K562 (cell line): ENCODE measurements around the gene EPPIN. TPM values are rescaled to one million over a fixed set of nuclear protein-coding genes. Genes with fewer than 3 reads are reported as not detected.

ENCODE experiments used
- ATAC-seq: fragments of 200-7000 bp; cut with Tn5 transposase; 3 replicates; pipeline ENCODE4 v1.9.1; 2020; ENCODE audit warnings: moderate library complexity
- BruUV-seq: library from RNA; stranded (reverse); fragments of 400-500 nt; replicated peaks from 2 replicates; lab custom pipeline; 2021; lab: Mats Ljungman, UMichigan
- CTCF ChIA-PET: fragments of 300-600 bp; formaldehyde crosslinking; extraction: SDS; loops from one replicate; lab custom pipeline; 2021; ENCODE audit warnings: low intra/inter-chr PET ratio; lab: Yijun Ruan, JAX
- POLR2A ChIA-PET: fragments of 300-600, 350-650 bp; sonication (Branson Sonifier 250); formaldehyde crosslinking; extraction: SDS; loops from one replicate; lab custom pipeline; 2021; ENCODE audit warnings: antibody characterized with exemption, inconsistent platforms; lab: Yijun Ruan, JAX
- DNase-seq, 4 experiments: peaks; one replicate each; pipeline versions ENCODE4 v3.0.0 to v3.0.0-alpha.2; 2011 to 2018; ENCODE audit warnings: low spot score in 3 of 4, mixed read lengths in 3 of 4; ENCODE audit errors: extremely low read depth in 1 of 4
- FAIRE-seq: peaks from 2 replicates; lab custom pipeline; 2011; peaks lifted over from hg19 to GRCh38; lab: Jason Lieb, UNC
- H2AFZ ChIP-seq: 2 replicates; pipeline ENCODE4 v1.6.0; 2011; ENCODE audit warnings: low read depth, low read length, control low read depth, inconsistent platforms
- H3K27ac ChIP-seq: fragments of 200-600 bp; 3 replicates; pipeline ENCODE4 v1.8.0; 2011; ENCODE audit warnings: low read depth, mild to moderate bottlenecking, control low read depth, inconsistent platforms, low read length, moderate library complexity, mixed read lengths; ENCODE audit errors: extremely low read depth
- H3K27me3 ChIP-seq, 2 experiments: fragments of 300-600 bp in 1 of 2; 2 replicates in 1 of 2; 3 replicates in 1 of 2; pipeline versions ENCODE4 v1.6.0 to v1.8.0; 2011; ENCODE audit warnings: inconsistent platforms in 2 of 2, low read length in 2 of 2, mild to moderate bottlenecking in 1 of 2, mixed read lengths in 1 of 2, moderate library complexity in 1 of 2; ENCODE audit not compliant: control insufficient read depth in 2 of 2, insufficient read depth in 2 of 2
- H3K36me3 ChIP-seq: fragments of 300-600 bp; 3 replicates; pipeline ENCODE4 v1.8.0; 2011; ENCODE audit warnings: mild to moderate bottlenecking, low read length, inconsistent platforms; ENCODE audit not compliant: control insufficient read depth, insufficient read depth
- H3K4me1 ChIP-seq, 2 experiments: fragments of 200-600 bp in 1 of 2; replicated peaks in 1 of 2; 2 replicates in 1 of 2; 3 replicates in 1 of 2; pipeline versions ENCODE4 v1.5.1 to v1.8.0; 2011; ENCODE audit warnings: inconsistent platforms in 2 of 2, low read length in 2 of 2, mild to moderate bottlenecking in 1 of 2, mixed read lengths in 1 of 2, moderate library complexity in 1 of 2; ENCODE audit not compliant: control insufficient read depth in 2 of 2, insufficient read depth in 2 of 2
- H3K4me2 ChIP-seq: 2 replicates; pipeline ENCODE4 v1.6.1; 2011; ENCODE audit warnings: low read length, control low read depth, inconsistent platforms, mixed read lengths; ENCODE audit not compliant: insufficient read depth
- H3K4me3 ChIP-seq: fragments of 200-600 bp; sonication (generic), shearing (Covaris generic); 2 replicates; pipeline ENCODE4 v1.5.1; 2016; ENCODE audit warnings: control low read depth, inconsistent platforms
- H3K79me2 ChIP-seq: fragments of 200-600 bp; 3 replicates; pipeline ENCODE4 v1.8.0; 2011; ENCODE audit warnings: low read length, inconsistent platforms; ENCODE audit not compliant: control insufficient read depth, insufficient read depth
- H3K9ac ChIP-seq, 2 experiments: 2 replicates each; pipeline versions ENCODE4 v1.6.0 to v1.6.1; 2011; ENCODE audit warnings: low read depth in 2 of 2, low read length in 2 of 2, control low read depth in 1 of 2, inconsistent platforms in 1 of 2, mild to moderate bottlenecking in 1 of 2, mixed read lengths in 1 of 2; ENCODE audit not compliant: insufficient read depth in 1 of 2
- H3K9me1 ChIP-seq: one replicate; pipeline ENCODE4 v1.6.0; 2011; ENCODE audit warnings: inconsistent platforms, mild to moderate bottlenecking, low read length, moderate library complexity; ENCODE audit not compliant: control insufficient read depth, insufficient read depth
- H3K9me3 ChIP-seq: replicated peaks from 2 replicates; pipeline ENCODE4 v1.5.1; 2011; ENCODE audit warnings: low read depth, low read length, inconsistent platforms; ENCODE audit not compliant: control insufficient read depth, insufficient read depth
- H4K20me1 ChIP-seq: replicated peaks from 2 replicates; pipeline ENCODE4 v1.6.1; 2011; ENCODE audit warnings: low read length, inconsistent platforms, mixed read lengths; ENCODE audit not compliant: control insufficient read depth, insufficient read depth
- RB1 ChIP-seq: fragments of 450-650 bp; IDR thresholded peaks from 2 replicates; pipeline ENCODE4 v1.6.1; 2017; ENCODE audit warnings: low read depth, mild to moderate bottlenecking
- RFX7 ChIP-seq: fragments of 250-450 bp; sonication (Bioruptor Pico); IDR thresholded peaks from 2 replicates; pipeline ENCODE4 v1.5.1; 2021; ENCODE audit warnings: mild to moderate bottlenecking
- ZNF316 ChIP-seq: fragments of 450-650 bp; IDR thresholded peaks from 2 replicates; pipeline ENCODE4 v1.6.1; 2016
- in situ Hi-C: fragments of 300-500 bp; cut with MboI; formaldehyde crosslinking; loops from 4 replicates; pipeline ENCODE4 v1.15.0; 2018; ENCODE audit warnings: inconsistent platforms, mixed read lengths
- intact Hi-C: fragments of 100-400 bp; cut with micrococcal nuclease; formaldehyde crosslinking; loops from 2 replicates; pipeline ENCODE4 v1.14.2; 2022
- polyA plus RNA-seq, 8 experiments: library from polyadenylated mRNA; depleted of rRNA in 4 of 8; stranded (reverse) in 5 of 8; unstranded in 3 of 8; fragments of >200 nt; fragmentation: Nextera tagmentation in 2 of 8; fragmentation: Illumina TruSeq in 1 of 8; extraction: Ambion mirVana in 2 of 8; extraction: Trizol in 1 of 8; gene quantifications; 2 replicates each; pipeline versions ENCODE4 v1.2.1 to v1.2.3, GENCODE V29; 2011 to 2014; ENCODE audit warnings: inconsistent platforms in 1 of 8, missing spikeins in 1 of 8
- total RNA-seq, 7 experiments: library from RNA; depleted of rRNA in 6 of 7; stranded (reverse); fragments of >200 nt in 6 of 7; fragmentation: Illumina TruSeq in 2 of 7; extraction: Trizol in 2 of 7; gene quantifications; 2 replicates each; pipeline versions ENCODE4 v1.2.1 to v1.2.3, GENCODE V29; 2011 to 2021; ENCODE audit warnings: low replicate concordance in 1 of 7
- TF ChIP-seq, protein P1 (sequence below), 2 experiments: fragments of 450-650 bp in 1 of 2; IDR thresholded peaks; 2 replicates each; pipeline ENCODE4 v1.6.1; 2011 to 2017; ENCODE audit warnings: low read depth in 2 of 2, antibody characterized with exemption in 1 of 2, borderline replicate concordance in 1 of 2, low read length in 1 of 2, mild to moderate bottlenecking in 1 of 2, mixed read lengths in 1 of 2; ENCODE audit not compliant: control insufficient read depth in 1 of 2

EPPIN gene
- total and polyA plus RNA-seq, 9 of the 15 experiments (the other 6 are each of a cell fraction or from before 2014, with no cell fraction given): not detected

DNA sequence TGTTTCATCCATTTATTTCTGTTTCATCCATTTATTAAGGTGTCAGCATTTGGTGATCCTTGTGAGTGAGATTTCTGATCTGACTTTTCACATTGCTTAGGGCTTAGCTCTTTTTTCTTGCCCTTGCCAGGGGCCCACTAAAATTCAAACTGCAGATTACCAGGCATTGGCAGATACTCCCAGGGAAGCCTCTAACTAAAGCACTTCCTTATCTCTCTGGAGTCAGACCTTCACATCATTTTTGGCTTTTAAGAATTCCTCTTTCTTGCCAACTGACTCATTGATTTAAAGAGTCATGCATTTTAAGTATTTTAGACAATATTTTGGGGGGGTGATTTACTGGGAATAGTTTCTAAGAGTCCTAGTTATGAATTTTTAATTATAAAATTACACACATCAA is 34.5 kb upstream of the EPPIN start:
- FAIRE-seq (no peak), ATAC-seq (no peak), DNase-seq (no peak)
- CTCF ChIA-PET: interaction anchor here (0.6 kb wide), 1 partner anchor 504 kb away, joined by 3 read pairs; no protein-coding TSS in a partner anchor
- no peak overlapping the region for H3K9ac ChIP-seq
- no peaks in the 10 kb centered on the region for H3K79me2 ChIP-seq
- no peak overlapping the region for H3K27ac ChIP-seq
- in situ Hi-C loops (no loop called here), intact Hi-C loops (no loop called here)
- no peaks in the 10 kb centered on the region for H3K4me1 ChIP-seq
- H2AFZ ChIP-seq: no peak overlapping the region
- H3K9me3 ChIP-seq: no peaks in the 10 kb centered on the region
- H3K9me1 ChIP-seq: no peaks in the 10 kb centered on the region
- no peaks in the 10 kb centered on the region for H4K20me1 ChIP-seq
- H3K36me3 ChIP-seq: no peaks in the 10 kb centered on the region
- H3K4me3 ChIP-seq: no peak overlapping the region
- TF ChIP-seq RB1: no peak
- TF ChIP-seq RFX7 (CRISPR knock-in tag): no peak
- TF ChIP-seq, protein P1, sequence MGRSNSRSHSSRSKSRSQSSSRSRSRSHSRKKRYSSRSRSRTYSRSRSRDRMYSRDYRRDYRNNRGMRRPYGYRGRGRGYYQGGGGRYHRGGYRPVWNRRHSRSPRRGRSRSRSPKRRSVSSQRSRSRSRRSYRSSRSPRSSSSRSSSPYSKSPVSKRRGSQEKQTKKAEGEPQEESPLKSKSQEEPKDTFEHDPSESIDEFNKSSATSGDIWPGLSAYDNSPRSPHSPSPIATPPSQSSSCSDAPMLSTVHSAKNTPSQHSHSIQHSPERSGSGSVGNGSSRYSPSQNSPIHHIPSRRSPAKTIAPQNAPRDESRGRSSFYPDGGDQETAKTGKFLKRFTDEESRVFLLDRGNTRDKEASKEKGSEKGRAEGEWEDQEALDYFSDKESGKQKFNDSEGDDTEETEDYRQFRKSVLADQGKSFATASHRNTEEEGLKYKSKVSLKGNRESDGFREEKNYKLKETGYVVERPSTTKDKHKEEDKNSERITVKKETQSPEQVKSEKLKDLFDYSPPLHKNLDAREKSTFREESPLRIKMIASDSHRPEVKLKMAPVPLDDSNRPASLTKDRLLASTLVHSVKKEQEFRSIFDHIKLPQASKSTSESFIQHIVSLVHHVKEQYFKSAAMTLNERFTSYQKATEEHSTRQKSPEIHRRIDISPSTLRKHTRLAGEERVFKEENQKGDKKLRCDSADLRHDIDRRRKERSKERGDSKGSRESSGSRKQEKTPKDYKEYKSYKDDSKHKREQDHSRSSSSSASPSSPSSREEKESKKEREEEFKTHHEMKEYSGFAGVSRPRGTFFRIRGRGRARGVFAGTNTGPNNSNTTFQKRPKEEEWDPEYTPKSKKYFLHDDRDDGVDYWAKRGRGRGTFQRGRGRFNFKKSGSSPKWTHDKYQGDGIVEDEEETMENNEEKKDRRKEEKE (IDR thresholded peaks at IDR 0.05; ENCODE audit: borderline replicate concordance in 1 of 2, control insufficient read depth in 1 of 2, low read depth in 2 of 2, low read length in 1 of 2): no peak
- TF ChIP-seq ZNF316: 0 out of 2 replicates have a peak, but pooled peaks have one; percentile 20
- BruUV-seq: no TSS peak
- POLR2A ChIA-PET: no interaction called here
- H3K27me3 ChIP-seq: peaks cover 7 to 12% of the 10 kb centered on the region in 2 experiments; a peak in 3 of 5 replicates
- H3K4me2 ChIP-seq: no peak overlapping the region
